LNCAP (cell line): Measurements from ENCODE around the gene GKN1.

ENCODE experiments used
- TF ChIP-seq, protein P1 (sequence below): fragments of 450-650 bp; IDR thresholded peaks from 2 replicates; pipeline ENCODE4 v1.5.1; 2017; ENCODE audit warnings: mild to moderate bottlenecking

Gene GKN1

GRCh38 chr2:68943581-68944568, 30.6 kb upstream of the GKN1 start:
- TF ChIP-seq, protein P1, sequence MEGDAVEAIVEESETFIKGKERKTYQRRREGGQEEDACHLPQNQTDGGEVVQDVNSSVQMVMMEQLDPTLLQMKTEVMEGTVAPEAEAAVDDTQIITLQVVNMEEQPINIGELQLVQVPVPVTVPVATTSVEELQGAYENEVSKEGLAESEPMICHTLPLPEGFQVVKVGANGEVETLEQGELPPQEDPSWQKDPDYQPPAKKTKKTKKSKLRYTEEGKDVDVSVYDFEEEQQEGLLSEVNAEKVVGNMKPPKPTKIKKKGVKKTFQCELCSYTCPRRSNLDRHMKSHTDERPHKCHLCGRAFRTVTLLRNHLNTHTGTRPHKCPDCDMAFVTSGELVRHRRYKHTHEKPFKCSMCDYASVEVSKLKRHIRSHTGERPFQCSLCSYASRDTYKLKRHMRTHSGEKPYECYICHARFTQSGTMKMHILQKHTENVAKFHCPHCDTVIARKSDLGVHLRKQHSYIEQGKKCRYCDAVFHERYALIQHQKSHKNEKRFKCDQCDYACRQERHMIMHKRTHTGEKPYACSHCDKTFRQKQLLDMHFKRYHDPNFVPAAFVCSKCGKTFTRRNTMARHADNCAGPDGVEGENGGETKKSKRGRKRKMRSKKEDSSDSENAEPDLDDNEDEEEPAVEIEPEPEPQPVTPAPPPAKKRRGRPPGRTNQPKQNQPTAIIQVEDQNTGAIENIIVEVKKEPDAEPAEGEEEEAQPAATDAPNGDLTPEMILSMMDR, result peak; percentile 53

- TF ChIP-seq, protein P1, result no peak
Observed at GRCh38 chr2:68946117-68946516, 28.3 kb upstream of the GKN1 start.

- TF ChIP-seq, protein P1, result no peak
Observed at GRCh38 chr2:68948710-68949109, 25.7 kb upstream of the GKN1 start.

GRCh38 chr2:68951899-68952298, 22.5 kb upstream of the GKN1 start:
- TF ChIP-seq, protein P1, result no peak

DNA sequence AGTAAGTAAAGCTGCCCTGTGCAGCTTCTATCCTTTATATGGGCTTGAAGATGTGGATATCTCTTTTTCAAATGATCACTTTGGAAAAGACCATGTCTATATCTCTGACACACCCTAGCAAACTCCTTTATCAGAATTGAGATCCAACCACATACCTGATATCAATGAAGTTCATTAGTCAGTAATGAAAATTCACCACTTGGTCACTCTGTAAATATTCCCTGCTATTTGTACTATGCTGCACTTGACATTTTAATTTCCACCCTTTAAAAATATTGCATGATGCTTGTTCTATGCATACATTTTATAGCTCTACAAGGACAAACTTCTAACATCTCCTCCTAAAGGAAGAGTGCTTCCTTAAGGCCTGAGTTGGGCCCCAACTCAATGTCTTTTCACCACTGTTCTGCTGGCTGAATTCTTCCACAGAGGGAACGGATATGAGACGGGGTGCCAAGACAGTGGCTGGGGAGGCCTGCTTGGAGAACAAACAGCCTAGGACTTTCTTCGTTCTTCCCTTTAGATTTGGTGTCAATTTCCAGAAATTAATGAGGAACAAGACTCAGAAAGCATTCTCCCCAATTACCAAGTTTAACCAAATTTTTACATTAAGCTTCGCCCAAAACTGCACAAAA, 21.4 kb upstream of the GKN1 start, which contains the start of gene GKN2:
TSS of gene GKN2 (minus strand) at position 7 of the 635 bp plus-strand sequence. CDS start 32 bp downstream, outside the sequence.
- TF ChIP-seq, protein P1, result no peak

- TF ChIP-seq, protein P1, result no peak
Observed at GRCh38 chr2:68959001-68959400, 15.4 kb upstream of the GKN1 start.

- TF ChIP-seq, protein P1, result no peak
Observed at GRCh38 chr2:68961380-68961779, 13.1 kb upstream of the GKN1 start.
